ENCODE data around the gene ZPBP2.

DNA sequence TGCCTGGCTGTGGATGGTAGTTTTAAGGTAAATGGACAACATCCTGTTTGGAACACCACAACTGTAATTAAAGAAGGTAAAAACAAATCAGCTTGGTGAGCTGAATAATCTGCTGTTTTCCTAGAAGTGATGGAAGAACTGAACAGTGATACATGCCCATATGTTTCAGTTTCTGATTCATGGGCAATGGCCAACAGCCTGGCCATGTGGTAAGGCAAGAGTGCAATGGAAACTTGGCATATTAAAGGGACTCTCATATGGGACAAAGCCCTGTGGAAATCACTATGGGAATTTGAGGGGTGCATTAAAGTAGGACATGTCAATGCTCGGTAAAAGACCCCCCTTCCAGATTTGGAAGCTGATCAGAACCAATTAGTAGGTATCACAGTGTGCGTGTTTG lies 41.7 kb upstream of the ZPBP2 start:
- no peak for TF ChIP-seq CTCF (IDR thresholded peaks at IDR 0.05)
- no peak for TF ChIP-seq POLR2AphosphoS5 (IDR thresholded peaks at IDR 0.05)

All from suprapubic skin (tissue), 3 donors.